ENCODE measurements around the gene EFNA2. TPM values are rescaled to one million over a fixed set of nuclear protein-coding genes. Genes with fewer than 3 reads are reported as not detected.
A peak's percentile ranks its signal among the peaks of the same experiment; 100 is the strongest.
"Not testable (repeated sequence)": the region's sequence is repeated elsewhere in the genome, so short reads cannot be mapped to it uniquely, and the experiment has no call there.

The EFNA2 gene
- 1.4 TPM for polyA plus RNA-seq (ENCODE audit: insufficient read length)
- long read RNA-seq, donor 1, partial matches to known transcripts = 0 of 3 reads
- long read RNA-seq, donor 1, other reads (novel, unspliced or antisense) = 0 of 3 reads
- long read RNA-seq, donor 2, partial matches to known transcripts = 0 of 3 reads
- long read RNA-seq, donor 2, other reads (novel, unspliced or antisense) = 0 of 3 reads
- long read RNA-seq, donor 3, partial matches to known transcripts = 0 of 1 reads
- long read RNA-seq, donor 3, other reads (novel, unspliced or antisense) = 0 of 1 reads
- long read RNA-seq, donor 4 = 0 reads
- long read RNA-seq, donor 5, partial matches to known transcripts = 0 of 4 reads
- long read RNA-seq, donor 5, other reads (novel, unspliced or antisense) = 0 of 4 reads
- long read RNA-seq, donor 6, partial matches to known transcripts = 0 of 2 reads
- long read RNA-seq, donor 6, other reads (novel, unspliced or antisense) = 0 of 2 reads
- long read RNA-seq, donor 7, partial matches to known transcripts = 0 of 2 reads
- long read RNA-seq, donor 7, other reads (novel, unspliced or antisense) = 0 of 2 reads
- long read RNA-seq, donor 8, partial matches to known transcripts = 0 of 2 reads
- long read RNA-seq, donor 8, other reads (novel, unspliced or antisense) = 0 of 2 reads

GRCh38 chr19:1285737-1286360, at the start of gene EFNA2:
Gene EFNA2, plus strand, starts transcription at chr19:1285873. Its CDS starts 296 bp downstream, at chr19:1286169.
- DNase-seq = no peak

DNA sequence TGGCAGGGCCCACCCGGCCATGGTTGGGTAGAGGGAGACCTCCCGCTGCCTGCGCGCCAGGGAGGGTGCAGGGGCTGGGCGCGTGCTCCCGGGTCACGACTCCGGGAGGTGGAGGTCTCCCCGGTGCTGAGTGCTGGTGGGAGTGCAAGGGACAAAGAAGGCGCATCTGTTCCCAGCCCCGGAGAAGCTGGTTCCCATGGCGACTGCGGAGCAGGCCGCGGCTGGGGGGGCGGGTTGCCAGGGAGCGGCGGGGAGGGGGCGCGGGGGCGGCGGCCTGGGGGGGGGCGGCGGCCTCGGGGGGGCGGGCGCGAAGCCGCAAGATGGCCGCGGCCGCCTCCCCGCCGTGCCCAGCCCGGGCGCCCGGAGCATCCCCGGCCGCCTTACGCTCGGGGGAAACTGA, 49.1 kb upstream of the EFNA2 start:
- no peak for DNase-seq

DNA sequence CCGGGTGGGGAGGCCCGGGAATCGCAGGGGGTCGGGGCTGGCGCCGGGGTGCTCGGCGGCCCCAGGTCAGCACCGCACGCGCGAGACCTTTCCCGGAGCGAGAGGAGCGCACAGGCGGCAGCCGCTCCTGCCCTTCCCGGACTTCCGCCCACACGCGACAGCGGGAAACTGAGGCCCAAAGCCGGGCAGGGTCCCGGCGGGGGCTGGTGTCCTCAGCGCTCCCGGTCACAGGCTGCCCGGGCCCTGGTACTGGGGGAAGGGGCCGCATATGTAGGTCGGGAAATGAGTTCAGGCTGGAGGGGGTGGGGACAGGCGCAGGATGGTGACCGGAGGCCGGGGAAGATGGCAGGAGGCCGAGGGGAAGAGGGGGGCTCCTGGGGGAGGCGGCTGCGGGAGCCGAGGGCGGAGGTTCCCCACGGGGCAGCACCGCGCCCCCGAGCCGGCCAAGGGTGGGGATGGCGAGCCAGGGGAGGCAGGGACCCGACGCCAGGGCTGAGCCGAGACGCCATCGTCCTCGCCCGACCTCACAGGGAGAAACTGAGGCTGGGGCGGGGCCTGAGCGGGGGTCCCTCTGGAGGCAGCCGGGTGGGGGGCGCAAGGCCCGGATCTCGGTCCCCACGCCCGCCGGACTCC, 48.5 kb upstream of the EFNA2 start:
- DNase-seq = no peak

DNA sequence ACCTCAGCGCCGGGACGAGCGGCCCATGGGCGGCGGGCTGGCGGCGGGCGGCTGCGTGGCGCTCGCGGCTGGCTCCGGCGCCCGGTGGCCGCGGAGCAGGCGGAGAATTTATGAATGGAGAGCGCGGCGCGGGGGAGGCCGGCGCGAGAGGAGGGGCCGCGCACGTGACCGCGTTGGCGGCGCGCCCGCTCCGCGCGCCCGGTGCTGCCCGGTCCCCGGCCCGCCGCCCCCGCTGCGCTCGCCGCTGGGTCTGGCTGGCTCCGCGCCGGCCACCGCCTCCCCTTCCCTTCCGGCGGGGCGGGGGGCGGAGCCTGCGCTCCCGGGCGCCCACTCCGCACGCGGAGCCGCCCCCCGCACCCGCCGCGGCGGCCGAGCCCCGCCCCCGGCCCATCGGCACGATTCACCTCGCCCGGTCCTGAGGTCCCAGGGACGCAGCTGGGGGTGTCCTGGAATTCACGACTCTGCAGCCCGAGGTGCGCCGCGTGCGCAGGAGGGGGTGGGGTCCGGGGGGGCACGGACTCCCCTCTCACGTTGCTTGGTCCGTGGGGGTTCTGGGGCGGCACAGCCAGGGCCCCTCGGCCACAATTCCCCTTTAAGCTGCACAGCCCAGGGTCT, 47.8 kb upstream of the EFNA2 start, which contains the start of gene CBARP:
CBARP (minus strand) TSS at position 252 of the 615 bp plus-strand sequence. CDS start 1,905 bp downstream, outside the sequence.
- DNase-seq = no peak

GRCh38 chr19:1238369-1239303, 47.0 kb upstream of the EFNA2 start:
- no peak for DNase-seq

DNA sequence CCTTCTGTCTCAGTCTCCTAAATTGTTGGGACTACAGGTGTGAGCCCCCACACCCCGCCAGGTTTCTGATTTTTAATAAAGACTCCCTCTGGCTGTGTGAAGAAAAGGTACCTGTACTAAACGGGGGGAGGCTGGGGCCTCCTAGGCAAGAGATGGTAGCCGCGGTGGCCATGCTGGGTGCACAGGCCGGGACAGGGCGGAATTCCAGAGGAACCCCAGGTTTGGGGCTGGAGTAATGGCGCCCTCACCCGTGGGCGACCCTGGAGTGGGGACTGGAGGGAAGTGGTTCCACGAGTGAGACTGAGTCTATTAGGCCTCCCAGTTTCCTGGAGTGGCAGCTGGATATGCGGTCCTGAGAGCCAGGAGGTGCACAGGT, 46.3 kb upstream of the EFNA2 start:
- DNase-seq = no peak

- DNase-seq = peak; percentile 87
Measured at GRCh38 chr19:1239796-1240737, 45.6 kb upstream of the EFNA2 start.

DNA sequence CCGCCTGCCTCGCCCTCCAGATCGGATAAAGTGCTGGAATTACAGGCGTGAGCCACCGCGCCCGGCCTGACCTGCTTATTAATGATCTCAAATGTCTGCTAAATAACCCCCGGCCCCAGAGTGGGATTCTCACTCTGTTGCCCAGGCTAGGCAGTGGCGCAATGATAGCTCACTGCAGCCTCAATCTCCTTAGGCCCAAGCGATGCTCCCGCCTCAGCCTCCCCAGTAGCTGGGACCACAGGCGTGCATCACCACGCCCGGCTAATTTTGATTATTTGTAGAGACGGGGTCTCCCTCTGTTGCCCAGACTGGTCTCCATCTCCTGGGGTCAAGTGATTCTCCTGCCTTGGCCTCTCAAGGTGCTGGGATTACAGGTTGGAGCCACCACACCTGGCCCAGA, 44.7 kb upstream of the EFNA2 start:
- no peak for DNase-seq

- peak; percentile 86 for DNase-seq
Measured at GRCh38 chr19:1241417-1242095, 44.1 kb upstream of the EFNA2 start, which contains the start of gene ATP5F1D. Gene ATP5F1D, plus strand, starts transcription at chr19:1241751. Its CDS starts 100 bp downstream, at chr19:1241851.

DNA sequence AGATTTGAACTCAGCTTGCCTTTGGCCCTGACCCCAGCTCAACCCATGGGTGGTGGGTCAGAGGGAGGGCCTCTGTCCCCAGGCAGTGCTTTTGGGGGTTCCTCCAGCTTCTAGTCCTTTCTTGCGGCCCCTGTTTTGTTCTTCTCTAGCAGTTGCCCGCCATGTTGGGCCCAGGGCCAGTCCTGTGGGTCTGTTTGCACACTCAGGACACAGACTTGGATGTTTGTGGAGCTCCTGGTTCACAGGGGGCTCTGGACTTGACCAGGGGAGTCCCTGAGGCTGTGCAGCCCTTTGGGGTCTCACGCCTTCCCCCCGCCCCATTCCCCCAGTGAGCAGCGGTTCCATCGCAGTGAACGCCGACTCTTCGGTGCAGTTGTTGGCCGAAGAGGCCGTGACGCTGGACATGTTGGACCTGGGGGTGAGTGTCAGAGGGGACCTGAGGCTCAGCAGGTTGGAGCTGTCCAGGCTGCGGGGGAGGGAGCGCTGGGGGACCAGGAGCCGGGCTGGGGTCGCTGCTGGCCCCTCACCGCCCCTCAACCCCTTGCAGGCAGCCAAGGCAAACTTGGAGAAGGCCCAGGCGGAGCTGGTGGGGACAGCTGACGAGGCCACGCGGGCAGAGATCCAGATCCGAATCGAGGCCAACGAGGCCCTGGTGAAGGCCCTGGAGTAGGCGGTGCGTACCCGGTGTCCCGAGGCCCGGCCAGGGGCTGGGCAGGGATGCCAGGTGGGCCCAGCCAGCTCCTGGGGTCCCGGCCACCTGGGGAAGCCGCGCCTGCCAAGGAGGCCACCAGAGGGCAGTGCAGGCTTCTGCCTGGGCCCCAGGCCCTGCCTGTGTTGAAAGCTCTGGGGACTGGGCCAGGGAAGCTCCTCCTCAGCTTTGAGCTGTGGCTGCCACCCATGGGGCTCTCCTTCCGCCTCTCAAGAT, 41.6 kb upstream of the EFNA2 start:
- no peak for DNase-seq

GRCh38 chr19:1244693-1245451, 40.8 kb upstream of the EFNA2 start:
- no peak for DNase-seq

GRCh38 chr19:1245494-1246264, 40.0 kb upstream of the EFNA2 start:
- no peak for DNase-seq

DNA sequence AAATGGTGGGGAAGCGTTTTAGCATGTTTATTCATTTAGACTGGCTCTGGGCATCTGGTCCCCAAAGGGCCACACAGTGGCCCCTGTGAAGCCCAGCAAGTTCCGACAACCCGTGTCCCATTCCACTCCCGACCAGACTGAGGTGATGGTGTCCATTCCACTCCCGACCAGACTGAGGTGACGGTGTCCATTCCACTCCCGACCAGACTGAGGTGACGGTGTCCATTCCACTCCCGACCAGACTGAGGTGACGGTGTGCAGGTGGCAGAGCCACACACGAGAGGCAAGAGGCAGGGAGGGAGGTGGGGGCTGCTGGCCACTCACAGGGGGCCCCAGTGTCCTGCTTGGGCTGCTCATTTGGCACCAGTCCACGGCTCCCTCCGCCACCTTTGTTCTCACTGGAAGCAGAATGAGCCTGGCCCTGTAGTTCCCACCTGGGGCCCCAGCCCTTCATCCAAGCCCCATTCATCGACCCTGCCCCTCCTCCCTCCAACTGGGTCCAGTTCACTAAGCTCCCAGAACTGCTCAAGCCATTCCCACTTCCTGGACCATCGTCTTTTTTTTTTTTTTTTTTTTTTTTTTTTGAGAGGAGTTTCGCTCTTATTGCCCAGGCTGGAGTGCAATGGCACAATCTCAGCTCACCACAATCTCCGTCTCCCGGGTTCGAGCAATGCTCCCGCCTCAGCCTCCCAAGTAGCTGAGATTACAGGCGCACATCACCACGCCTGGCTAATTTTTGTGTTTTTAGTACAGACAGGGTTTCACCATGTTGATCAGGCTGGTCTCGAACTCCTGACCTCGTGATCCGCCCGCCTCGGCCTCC, 39.2 kb upstream of the EFNA2 start:
- DNase-seq = not testable (repeated sequence)

- DNase-seq = no peak
Measured at GRCh38 chr19:1247748-1248138, 37.9 kb upstream of the EFNA2 start.

- DNase-seq = no peak
Measured at GRCh38 chr19:1248139-1248785, 37.4 kb upstream of the EFNA2 start, which contains the start of gene MIDN. Gene MIDN, plus strand, starts transcription at chr19:1248583. Its CDS starts 1,714 bp downstream, at chr19:1250297.
